C4-2B (cell line): ENCODE data around the gene CSMD2.

Source experiments
- H3K27ac ChIP-seq: fragments of 450-650 bp; 2 replicates; pipeline ENCODE4 v1.5.1; 2017
- CTCF ChIP-seq: fragments of 450-650 bp; conservative IDR thresholded peaks from 2 replicates; pipeline ENCODE4 v1.5.1; 2017; ENCODE audit warnings: mild to moderate bottlenecking
- ZFX ChIP-seq: fragments of 450-650 bp; IDR thresholded peaks from 2 replicates; pipeline ENCODE4 v1.6.1; 2017

CSMD2 gene

GRCh38 chr1:33501774-33502173 lies 663.3 kb downstream of the CSMD2 start:
- TF ChIP-seq ZFX (no peak), CTCF (no peak)
- H3K27ac ChIP-seq = no peak overlapping the region

- no peak for TF ChIP-seq CTCF
- no peak for TF ChIP-seq ZFX
- no peak overlapping the region for H3K27ac ChIP-seq
These were observed 663.7 kb downstream of the CSMD2 start for GRCh38 chr1:33501309-33501708.

- TF ChIP-seq ZFX (no peak), CTCF (peak; percentile 26)
- no peak overlapping the region for H3K27ac ChIP-seq
These were observed 664.5 kb downstream of the CSMD2 start for GRCh38 chr1:33500547-33500946.

GRCh38 chr1:33497410-33497809 lies 667.6 kb downstream of the CSMD2 start:
- H3K27ac ChIP-seq = no peak overlapping the region
- TF ChIP-seq CTCF = no peak
- TF ChIP-seq ZFX = no peak

- H3K27ac ChIP-seq = no peak overlapping the region
- TF ChIP-seq CTCF (no peak), ZFX (no peak)
These were observed 670.1 kb downstream of the CSMD2 start for GRCh38 chr1:33494929-33495328.

- TF ChIP-seq ZFX = no peak
- TF ChIP-seq CTCF = no peak
- no peak overlapping the region for H3K27ac ChIP-seq
These were observed 676.4 kb downstream of the CSMD2 start for GRCh38 chr1:33488624-33489023.

- TF ChIP-seq ZFX = no peak
- TF ChIP-seq CTCF = no peak
- no peak overlapping the region for H3K27ac ChIP-seq
These were observed 682.6 kb downstream of the CSMD2 start for GRCh38 chr1:33482412-33482811.
